GM18511 (cell line): ENCODE results near the gene UGT2A2.

Experiments
- ATAC-seq: cut with Tn5 transposase; IDR thresholded peaks from one replicate; pipeline ENCODE4 v1.9.1; 2021; ENCODE audit warnings: mild to moderate bottlenecking, moderate library complexity; ENCODE audit not compliant: unreplicated experiment

UGT2A2 gene

DNA sequence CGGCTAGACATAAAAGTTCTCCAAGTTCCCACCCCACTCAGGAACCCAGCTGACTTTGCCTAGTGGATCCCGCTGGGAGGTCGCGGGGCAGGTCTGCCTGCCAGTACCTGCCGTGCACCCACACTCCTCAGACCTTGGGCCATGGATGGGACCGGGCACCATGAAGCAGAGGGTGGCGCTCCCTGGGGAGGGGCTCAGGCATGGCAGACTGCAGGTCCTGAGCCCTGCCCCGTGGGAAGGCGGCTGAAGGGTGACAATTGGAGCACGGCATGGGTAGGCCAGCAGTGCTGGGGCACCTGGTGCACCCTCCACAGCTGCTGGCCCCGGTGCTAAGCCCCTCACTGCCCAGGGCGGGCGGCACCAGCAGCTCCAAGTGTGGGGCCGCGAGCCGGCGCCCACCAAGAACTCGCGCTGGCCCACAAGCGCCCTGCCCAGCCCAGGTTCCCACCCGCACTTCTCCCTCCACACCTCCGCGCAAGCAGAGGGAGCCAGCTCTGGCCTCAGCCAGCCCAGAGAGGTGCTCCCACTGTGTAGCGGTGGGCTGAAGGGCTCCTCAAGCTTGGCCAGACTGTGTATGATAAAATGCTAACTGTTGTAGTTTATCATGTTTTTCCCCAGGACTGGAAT is 63.1 kb downstream of the UGT2A2 start:
- no peak for ATAC-seq

DNA sequence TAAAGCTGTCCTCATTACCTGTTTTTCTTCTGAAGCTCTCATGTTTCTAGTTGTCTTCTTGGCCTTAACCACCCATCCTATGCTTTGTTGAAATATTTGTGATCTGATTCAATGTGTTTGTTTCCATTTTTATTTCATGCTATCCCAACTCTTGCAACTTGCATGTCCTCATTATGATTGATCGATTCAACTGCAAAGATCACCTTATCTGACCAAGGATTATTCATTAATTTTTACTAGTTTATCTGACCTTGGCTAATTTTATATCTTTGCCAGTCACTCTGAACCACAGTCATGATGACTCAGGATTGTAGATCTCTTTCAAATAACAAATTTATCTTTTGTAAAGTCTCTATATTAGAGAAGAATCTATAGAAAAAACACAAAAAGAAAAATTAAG is 70.7 kb downstream of the UGT2A2 start:
- no peak for ATAC-seq

DNA sequence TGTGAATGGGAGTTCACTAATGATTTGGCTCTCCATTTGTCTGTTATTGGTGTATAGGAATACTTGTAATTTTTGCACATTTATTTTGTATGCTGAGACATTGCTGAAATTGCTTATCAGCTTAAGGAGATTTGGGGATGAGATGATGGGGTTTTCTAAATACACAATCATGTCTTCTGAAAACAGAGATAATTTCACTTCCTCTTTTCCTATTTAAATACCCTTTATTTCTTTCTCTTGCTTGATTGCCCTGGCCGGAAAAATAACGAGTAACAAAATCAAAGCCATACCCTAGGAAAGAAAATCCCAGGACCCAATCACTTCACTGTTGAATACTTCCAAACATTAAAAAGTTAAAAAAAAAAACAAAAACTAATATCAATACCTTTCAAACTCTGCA is 76.0 kb downstream of the UGT2A2 start:
- ATAC-seq: no peak

DNA sequence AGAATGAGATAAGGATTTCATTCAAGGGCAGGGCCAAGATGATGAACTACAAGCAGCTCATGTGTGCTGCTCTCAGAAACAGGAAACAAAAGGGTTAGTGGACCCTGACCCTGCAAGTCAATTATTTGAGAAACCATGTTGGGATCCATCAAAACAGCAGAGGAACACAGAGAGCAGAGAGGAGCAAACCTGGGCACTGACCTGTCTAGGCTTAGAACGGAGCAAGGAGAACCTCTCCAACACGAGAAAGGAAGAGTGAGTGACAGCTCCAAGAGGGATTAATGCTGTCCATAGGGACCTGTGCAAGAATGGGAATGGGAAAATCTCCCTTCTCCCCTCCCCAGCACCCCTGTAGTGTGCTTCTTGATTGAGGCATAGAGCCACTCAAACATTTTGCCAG is 89.8 kb downstream of the UGT2A2 start:
- ATAC-seq: no peak

DNA sequence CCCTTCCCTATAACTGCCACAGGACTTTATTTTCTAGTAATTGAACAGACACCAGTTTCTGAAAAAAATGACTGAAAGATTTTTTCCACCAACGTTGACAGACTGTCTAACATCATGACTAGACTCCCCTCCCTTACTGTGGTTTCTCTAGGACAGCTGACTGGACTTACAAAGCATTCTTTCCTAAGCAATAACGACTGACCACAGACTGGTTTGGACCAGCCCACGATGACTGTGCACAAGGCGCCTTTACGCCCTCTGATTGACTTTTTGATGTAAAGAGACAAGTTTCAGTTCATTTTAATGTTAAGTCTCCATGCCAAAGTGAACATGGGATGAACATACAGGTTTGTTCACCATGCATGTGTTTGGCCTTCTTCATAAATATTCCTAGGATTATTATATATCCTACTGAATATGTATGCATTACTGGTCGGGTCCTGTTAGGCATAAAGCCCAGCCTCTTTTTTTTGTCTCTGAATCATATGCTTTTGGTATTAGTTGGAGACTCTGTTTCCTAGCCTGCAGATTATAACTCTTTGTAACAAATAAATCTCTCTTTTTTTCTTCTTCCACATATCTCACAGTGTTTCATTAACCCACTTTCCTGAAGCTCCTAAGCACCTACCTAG is 93.2 kb downstream of the UGT2A2 start:
- ATAC-seq: no peak
